AG04450 (cell line): Measurements from ENCODE around the gene MS4A4E. TPM values are rescaled to one million over a fixed set of nuclear protein-coding genes. Genes with fewer than 3 reads are reported as not detected.
A peak's percentile ranks its signal among the peaks of the same experiment; 100 is the strongest.
"Not testable (repeated sequence)": the region's sequence is repeated elsewhere in the genome, so short reads cannot be mapped to it uniquely, and the experiment has no call there.

Source experiments
- CTCF ChIA-PET: fragments of 300-600, 350-600 bp; formaldehyde crosslinking; extraction: SDS; loops from one replicate; lab custom pipeline; 2022; ENCODE audit warnings: antibody characterized with exemption, inconsistent platforms; lab: Charles Lee
- POLR2A ChIA-PET: fragments of 350-600 bp; formaldehyde crosslinking; extraction: SDS; loops from one replicate; lab custom pipeline; 2021; ENCODE audit warnings: antibody characterized with exemption, inconsistent platforms; lab: Yijun Ruan, JAX
- DNase-seq: peaks from one replicate; pipeline ENCODE4 v3.0.0-alpha.2; 2011; ENCODE audit warnings: low read depth, low spot score
- H3K27ac ChIP-seq: one replicate; pipeline ENCODE4 v1.5.1; 2012; ENCODE audit warnings: low read depth, low read length, control low read depth
- H3K27me3 ChIP-seq: one replicate; pipeline ENCODE4 v1.6.0; 2012; ENCODE audit warnings: low read length; ENCODE audit not compliant: control insufficient read depth, insufficient read depth
- H3K4me3 ChIP-seq: 2 replicates; pipeline ENCODE4 v1.5.1; 2011; ENCODE audit warnings: mild to moderate bottlenecking, low read depth, low read length, control low read depth
- H3K9me3 ChIP-seq: 2 replicates; pipeline ENCODE4 v1.5.1; 2012; ENCODE audit warnings: low read length; ENCODE audit not compliant: control insufficient read depth, insufficient read depth
- CTCF ChIP-seq: IDR thresholded peaks from 2 replicates; pipeline ENCODE4 v1.5.1; 2011; ENCODE audit warnings: low read depth, low read length, control low read depth, inconsistent platforms
- polyA plus RNA-seq: library from polyadenylated mRNA; depleted of rRNA; stranded (reverse); fragments of >200 nt; gene quantifications from 2 replicates; pipeline ENCODE4 v1.2.3, GENCODE V29; 2011

Gene MS4A4E
- polyA plus RNA-seq, 1 experiment = not detected

GRCh38 chr11:60197442-60197841 lies 45.5 kb downstream of the MS4A4E start:
- ChIA-PET POLR2A (no interaction called here), CTCF (no interaction called here)
- no peak for DNase-seq
- Histone ChIP-seq H3K9me3 (peaks cover 2% of the 10 kb centered on the region), H3K27me3 (no peaks in the 10 kb centered on the region), H3K4me3 (no peak overlapping the region), H3K27ac (no peak overlapping the region)
- TF ChIP-seq CTCF = no peak

GRCh38 chr11:60195923-60196368 lies 47.0 kb downstream of the MS4A4E start:
- no peak for DNase-seq
- Histone ChIP-seq H3K4me3 (no peak overlapping the region), H3K27me3 (no peaks in the 10 kb centered on the region), H3K9me3 (no peaks in the 10 kb centered on the region; the same call in 1 of the 2 replicates), H3K27ac (no peak overlapping the region)
- ChIA-PET POLR2A (no interaction called here), CTCF (no interaction called here)
- TF ChIP-seq CTCF = no peak

GRCh38 chr11:60194511-60194910 lies 48.4 kb downstream of the MS4A4E start:
- Histone ChIP-seq H3K27me3 (no peaks in the 10 kb centered on the region), H3K9me3 (no peaks in the 10 kb centered on the region; the same call in 1 of the 2 replicates), H3K4me3 (no peak overlapping the region), H3K27ac (no peak overlapping the region)
- POLR2A ChIA-PET = no interaction called here
- no peak for DNase-seq
- CTCF ChIA-PET = no interaction called here
- TF ChIP-seq CTCF = no peak

- no peak for DNase-seq
- CTCF ChIA-PET = no interaction called here
- no peak overlapping the region for H3K27ac ChIP-seq
- no peak overlapping the region for H3K4me3 ChIP-seq
- POLR2A ChIA-PET = no interaction called here
- H3K27me3 ChIP-seq = no peaks in the 10 kb centered on the region
- peak; percentile 59 for TF ChIP-seq CTCF
- no peaks in the 10 kb centered on the region; the same call in 1 of the 2 replicates for H3K9me3 ChIP-seq
Measured at GRCh38 chr11:60193687-60194433, 49.1 kb downstream of the MS4A4E start.

DNA sequence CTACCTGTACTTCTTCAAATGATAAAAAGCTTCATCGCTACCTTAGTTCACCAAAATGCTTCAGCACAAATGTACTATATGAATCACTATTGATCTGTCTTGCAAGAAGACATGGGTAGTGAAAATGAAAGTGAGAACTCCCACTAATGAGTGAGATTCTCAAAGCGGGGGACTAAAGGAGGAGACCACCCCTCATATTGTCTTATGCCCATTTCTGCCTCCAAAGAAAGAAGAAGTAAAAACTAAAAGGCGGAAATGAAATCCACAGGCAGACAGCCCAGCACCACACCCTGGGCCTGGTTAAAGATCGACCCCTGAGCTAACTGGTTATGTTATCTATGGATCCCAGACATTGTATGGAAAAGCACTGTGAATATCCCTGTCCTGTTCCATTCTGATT lies 50.4 kb downstream of the MS4A4E start:
- H3K9me3 ChIP-seq, DNase-seq, H3K4me3 ChIP-seq, H3K27ac ChIP-seq, CTCF ChIA-PET, H3K27me3 ChIP-seq, POLR2A ChIA-PET: not testable (repeated sequence)

GRCh38 chr11:60188481-60188880 lies 54.5 kb downstream of the MS4A4E start:
- CTCF ChIA-PET, H3K4me3 ChIP-seq, H3K27me3 ChIP-seq, H3K9me3 ChIP-seq, DNase-seq, POLR2A ChIA-PET, H3K27ac ChIP-seq: not testable (repeated sequence)

- CTCF ChIA-PET, POLR2A ChIA-PET, H3K4me3 ChIP-seq, H3K27me3 ChIP-seq, H3K9me3 ChIP-seq, DNase-seq, H3K27ac ChIP-seq: not testable (repeated sequence)
Measured at GRCh38 chr11:60186128-60186527, 56.8 kb downstream of the MS4A4E start.

DNA sequence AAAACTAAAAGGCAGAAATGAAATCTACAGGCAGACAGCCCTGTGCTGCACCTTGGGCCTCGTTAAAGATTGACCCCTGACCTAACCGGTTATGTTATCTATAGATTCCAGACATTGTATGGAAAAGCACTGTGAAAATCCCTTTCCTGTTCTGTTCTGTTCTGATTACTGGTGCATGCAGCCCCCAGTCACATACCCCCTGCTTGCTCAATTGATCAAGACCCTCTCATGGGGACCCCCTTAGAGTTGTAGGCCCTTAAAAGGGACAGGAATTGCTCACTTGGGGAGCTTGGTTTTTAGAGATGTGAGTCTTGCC lies 57.5 kb downstream of the MS4A4E start:
- POLR2A ChIA-PET, H3K9me3 ChIP-seq, H3K27me3 ChIP-seq, H3K4me3 ChIP-seq, DNase-seq, CTCF ChIA-PET, H3K27ac ChIP-seq: not testable (repeated sequence)
